ENCODE results near the gene UNC45A. TPM values are rescaled to one million over a fixed set of nuclear protein-coding genes. Genes with fewer than 3 reads are reported as not detected.

Gene UNC45A
- polyA plus RNA-seq, 3 donors from 2014 or later, result 54.9 to 74.4 (median 59.3) TPM

- H3K4me3 Mint-ChIP-seq, result peak overlapping the region; percentile 52 to 74 (median 70)
- H3K27ac Mint-ChIP-seq, result peak overlapping the region in 2 of 6 donors; percentile 36 to 77
- peaks cover 10 to 19% of the 10 kb centered on the region in 2 donors for H3K4me1 Mint-ChIP-seq
- DNase-seq, result no peak
- no peaks in the 10 kb centered on the region for H3K9me3 Mint-ChIP-seq
- H3K36me3 Mint-ChIP-seq, result peaks cover 0 to 14% (median 9%) of the 10 kb centered on the region in 3 donors
- H3K27me3 Mint-ChIP-seq (ENCODE audit: low read depth in 3 of 3), result peaks cover 0 to 2% (median 0%) of the 10 kb centered on the region in 3 donors
Measured at GRCh38 chr15:90957791-90958190, 22.7 kb downstream of the UNC45A start.

- H3K9me3 Mint-ChIP-seq, result no peaks in the 10 kb centered on the region
- H3K4me1 Mint-ChIP-seq, result peaks cover 7 to 16% of the 10 kb centered on the region in 2 donors
- DNase-seq, result no peak
- no peaks in the 10 kb centered on the region for H3K27me3 Mint-ChIP-seq (ENCODE audit: low read depth in 3 of 3)
- H3K36me3 Mint-ChIP-seq, result peaks cover 3 to 14% (median 9%) of the 10 kb centered on the region in 3 donors
- H3K27ac Mint-ChIP-seq, result peak overlapping the region in 1 of 6 donors; percentile 53
- peak overlapping the region in 1 of 5 donors; percentile 38 for H3K4me3 Mint-ChIP-seq
Measured at GRCh38 chr15:90959028-90959595, 24.0 kb downstream of the UNC45A start.

- H3K27me3 Mint-ChIP-seq (ENCODE audit: low read depth in 3 of 3), result no peaks in the 10 kb centered on the region
- peaks cover 3 to 14% (median 9%) of the 10 kb centered on the region in 3 donors for H3K36me3 Mint-ChIP-seq
- H3K4me1 Mint-ChIP-seq, result peaks cover 5 to 13% of the 10 kb centered on the region in 2 donors
- peak overlapping the region in 1 of 6 donors; percentile 7 for H3K27ac Mint-ChIP-seq
- no peak for DNase-seq
- no peaks in the 10 kb centered on the region for H3K9me3 Mint-ChIP-seq
- no peak overlapping the region for H3K4me3 Mint-ChIP-seq
Measured at GRCh38 chr15:90959894-90960293, 24.8 kb downstream of the UNC45A start.

GRCh38 chr15:90960298-90961091, 25.4 kb downstream of the UNC45A start:
- no peak overlapping the region for H3K27ac Mint-ChIP-seq
- H3K27me3 Mint-ChIP-seq (ENCODE audit: low read depth in 3 of 3), result no peaks in the 10 kb centered on the region
- H3K4me1 Mint-ChIP-seq, result peaks cover 5 to 11% of the 10 kb centered on the region in 2 donors
- no peaks in the 10 kb centered on the region for H3K9me3 Mint-ChIP-seq
- peaks cover 3 to 14% (median 9%) of the 10 kb centered on the region in 3 donors for H3K36me3 Mint-ChIP-seq
- no peak overlapping the region for H3K4me3 Mint-ChIP-seq
- no peak for DNase-seq

GRCh38 chr15:90962021-90962420, 26.9 kb downstream of the UNC45A start:
- Mint-ChIP-seq H3K4me3 (no peak overlapping the region), H3K36me3 (peaks cover 7 to 19% (median 13%) of the 10 kb centered on the region in 3 donors), H3K27ac (peak overlapping the region in 1 of 6 donors; percentile 30), H3K4me1 (peaks cover 0 to 4% of the 10 kb centered on the region in 2 donors), H3K27me3 (ENCODE audit: low read depth in 3 of 3) (no peaks in the 10 kb centered on the region), H3K9me3 (no peaks in the 10 kb centered on the region)
- DNase-seq, result no peak

- Mint-ChIP-seq H3K9me3 (no peaks in the 10 kb centered on the region), H3K4me3 (no peak overlapping the region), H3K27ac (peak overlapping the region in 1 of 6 donors; percentile 4), H3K4me1 (no peaks in the 10 kb centered on the region), H3K36me3 (peaks cover 7 to 13% (median 11%) of the 10 kb centered on the region in 3 donors), H3K27me3 (ENCODE audit: low read depth in 3 of 3) (no peaks in the 10 kb centered on the region)
- DNase-seq, result no peak
Measured at GRCh38 chr15:90966262-90966661, 31.2 kb downstream of the UNC45A start.

GRCh38 chr15:90967206-90967605, 32.1 kb downstream of the UNC45A start:
- no peaks in the 10 kb centered on the region for H3K4me1 Mint-ChIP-seq
- peaks cover 7 to 9% (median 8%) of the 10 kb centered on the region in 3 donors for H3K36me3 Mint-ChIP-seq
- H3K27ac Mint-ChIP-seq, result peak overlapping the region in 1 of 6 donors; percentile 26
- H3K9me3 Mint-ChIP-seq, result no peaks in the 10 kb centered on the region
- no peak for DNase-seq
- H3K27me3 Mint-ChIP-seq (ENCODE audit: low read depth in 3 of 3), result no peaks in the 10 kb centered on the region
- no peak overlapping the region for H3K4me3 Mint-ChIP-seq

- Mint-ChIP-seq H3K4me1 (no peaks in the 10 kb centered on the region), H3K4me3 (no peak overlapping the region), H3K36me3 (peaks cover 4 to 8% (median 8%) of the 10 kb centered on the region in 3 donors), H3K27ac (peak overlapping the region in 1 of 6 donors; percentile 84), H3K27me3 (ENCODE audit: low read depth in 3 of 3) (no peaks in the 10 kb centered on the region), H3K9me3 (no peaks in the 10 kb centered on the region)
- no peak for DNase-seq
Measured at GRCh38 chr15:90968434-90968833, 33.3 kb downstream of the UNC45A start.

- no peaks in the 10 kb centered on the region for H3K27me3 Mint-ChIP-seq (ENCODE audit: low read depth in 3 of 3)
- H3K36me3 Mint-ChIP-seq, result peaks cover 9 to 13% (median 13%) of the 10 kb centered on the region in 3 donors
- H3K4me3 Mint-ChIP-seq, result no peak overlapping the region
- no peaks in the 10 kb centered on the region for H3K4me1 Mint-ChIP-seq
- DNase-seq, result no peak
- no peaks in the 10 kb centered on the region for H3K9me3 Mint-ChIP-seq
- no peak overlapping the region for H3K27ac Mint-ChIP-seq
Measured at GRCh38 chr15:90970274-90970673, 35.2 kb downstream of the UNC45A start.

- no peak overlapping the region for H3K4me3 Mint-ChIP-seq
- peaks cover 5 to 9% (median 8%) of the 10 kb centered on the region in 3 donors for H3K36me3 Mint-ChIP-seq
- DNase-seq, result no peak
- H3K9me3 Mint-ChIP-seq, result no peaks in the 10 kb centered on the region
- no peaks in the 10 kb centered on the region for H3K27me3 Mint-ChIP-seq (ENCODE audit: low read depth in 3 of 3)
- H3K4me1 Mint-ChIP-seq, result no peaks in the 10 kb centered on the region
- no peak overlapping the region for H3K27ac Mint-ChIP-seq
Measured at GRCh38 chr15:90972133-90972532, 37.0 kb downstream of the UNC45A start.

- Mint-ChIP-seq H3K36me3 (peaks cover 5 to 10% (median 9%) of the 10 kb centered on the region in 3 donors), H3K9me3 (no peaks in the 10 kb centered on the region), H3K4me1 (no peaks in the 10 kb centered on the region), H3K4me3 (no peak overlapping the region), H3K27me3 (ENCODE audit: low read depth in 3 of 3) (no peaks in the 10 kb centered on the region), H3K27ac (no peak overlapping the region)
- DNase-seq, result no peak
Measured at GRCh38 chr15:90974216-90974615, 39.1 kb downstream of the UNC45A start.

- no peaks in the 10 kb centered on the region for H3K27me3 Mint-ChIP-seq (ENCODE audit: low read depth in 3 of 3)
- no peak overlapping the region for H3K27ac Mint-ChIP-seq
- H3K4me1 Mint-ChIP-seq, result peaks cover 4 to 7% of the 10 kb centered on the region in 2 donors
- no peak for DNase-seq
- H3K36me3 Mint-ChIP-seq, result peaks cover 2 to 10% (median 9%) of the 10 kb centered on the region in 3 donors
- H3K4me3 Mint-ChIP-seq, result no peak overlapping the region
- H3K9me3 Mint-ChIP-seq, result no peaks in the 10 kb centered on the region
Measured at GRCh38 chr15:90979582-90979981, 44.5 kb downstream of the UNC45A start.

GRCh38 chr15:90981681-90982080, 46.6 kb downstream of the UNC45A start:
- H3K27ac Mint-ChIP-seq, result no peak overlapping the region
- H3K27me3 Mint-ChIP-seq (ENCODE audit: low read depth in 3 of 3), result no peaks in the 10 kb centered on the region
- no peak for DNase-seq
- no peak overlapping the region for H3K4me3 Mint-ChIP-seq
- H3K4me1 Mint-ChIP-seq, result peaks cover 4 to 7% of the 10 kb centered on the region in 2 donors
- H3K36me3 Mint-ChIP-seq, result peaks cover 0 to 8% (median 7%) of the 10 kb centered on the region in 3 donors
- H3K9me3 Mint-ChIP-seq, result no peaks in the 10 kb centered on the region

GRCh38 chr15:90982135-90982534, 47.0 kb downstream of the UNC45A start:
- H3K27me3 Mint-ChIP-seq (ENCODE audit: low read depth in 3 of 3), result no peaks in the 10 kb centered on the region
- DNase-seq, result no peak
- H3K36me3 Mint-ChIP-seq, result peaks cover 0 to 8% (median 7%) of the 10 kb centered on the region in 3 donors
- peak overlapping the region in 2 of 6 donors; percentile 19 to 37 for H3K27ac Mint-ChIP-seq
- peaks cover 4 to 7% of the 10 kb centered on the region in 2 donors for H3K4me1 Mint-ChIP-seq
- no peaks in the 10 kb centered on the region for H3K9me3 Mint-ChIP-seq
- no peak overlapping the region for H3K4me3 Mint-ChIP-seq

Measured in immature natural killer cell (primary cell).